IMR-90 (cell line): ENCODE data around the gene SH3BP5. TPM values are rescaled to one million over a fixed set of nuclear protein-coding genes. Genes with fewer than 3 reads are reported as not detected.

Source experiments
- ATAC-seq: fragments of 200-7000 bp; cut with Tn5 transposase; 2 replicates; pipeline ENCODE4 v1.9.1; 2020; ENCODE audit warnings: low read depth, mild to moderate bottlenecking, moderate library complexity
- BruUV-seq: library from RNA; stranded (reverse); fragments of 400-500 nt; replicated peaks from 2 replicates; lab custom pipeline; 2021; lab: Mats Ljungman, UMichigan
- CTCF ChIA-PET: fragments of 300-600 bp; formaldehyde crosslinking; extraction: SDS; loops from one replicate; lab custom pipeline; 2021; ENCODE audit warnings: antibody characterized with exemption; lab: Yijun Ruan, JAX
- POLR2A ChIA-PET: fragments of 300-600 bp; sonication (Branson Sonifier 250); formaldehyde crosslinking; loops from one replicate; lab custom pipeline; 2022; ENCODE audit warnings: antibody characterized with exemption; ENCODE audit not compliant: unreplicated experiment; lab: Charles Lee
- DNase-seq: peaks from one replicate; pipeline ENCODE4 v3.0.0; 2013
- H2AFZ ChIP-seq: replicated peaks from 2 replicates; pipeline ENCODE3; 2013; ENCODE audit warnings: low read length, mild to moderate bottlenecking; ENCODE audit not compliant: poor library complexity
- H2AK5ac ChIP-seq: 2 replicates; pipeline ENCODE4 v1.6.1; 2013; ENCODE audit warnings: low read depth, low read length, inconsistent platforms
- H2AK9ac ChIP-seq: replicated peaks from 2 replicates; pipeline ENCODE3; 2013; ENCODE audit warnings: mild to moderate bottlenecking, low read depth, low read length, moderate library complexity; ENCODE audit not compliant: poor library complexity
- H2BK120ac ChIP-seq: 2 replicates; pipeline ENCODE4 v1.6.1; 2013; ENCODE audit warnings: low read depth, low read length, inconsistent platforms
- H2BK15ac ChIP-seq: 3 replicates; pipeline ENCODE4 v1.6.1; 2013; ENCODE audit warnings: low read depth, low read length, inconsistent platforms
- H2BK20ac ChIP-seq: 2 replicates; pipeline ENCODE4 v1.6.1; 2013; ENCODE audit warnings: low read depth, mild to moderate bottlenecking, inconsistent platforms, low read length, moderate library complexity
- H2BK5ac ChIP-seq: 2 replicates; pipeline ENCODE4 v1.6.1; 2013; ENCODE audit warnings: mild to moderate bottlenecking, low read depth, low read length, inconsistent platforms; ENCODE audit not compliant: poor library complexity, severe bottlenecking
- H3K14ac ChIP-seq: replicated peaks from 2 replicates; pipeline ENCODE4 v1.6.1; 2013; ENCODE audit warnings: low read depth, low read length, inconsistent platforms
- H3K18ac ChIP-seq: 2 replicates; pipeline ENCODE4 v1.6.1; 2013; ENCODE audit warnings: low read depth, low read length, control low read depth
- H3K23ac ChIP-seq: 2 replicates; pipeline ENCODE4 v1.6.1; 2013; ENCODE audit warnings: low read depth, low read length, inconsistent platforms
- H3K27ac ChIP-seq: 2 replicates; pipeline ENCODE4 v1.5.1; 2013; ENCODE audit warnings: mild to moderate bottlenecking, control low read depth, low read length; ENCODE audit not compliant: insufficient read depth
- H3K27me3 ChIP-seq: 2 replicates; pipeline ENCODE4 v1.6.1; 2013; ENCODE audit warnings: low read length; ENCODE audit not compliant: control insufficient read depth, insufficient read depth
- H3K36me3 ChIP-seq: 2 replicates; pipeline ENCODE4 v1.6.1; 2013; ENCODE audit warnings: low read length, mixed read lengths; ENCODE audit not compliant: control insufficient read depth, insufficient read depth
- H3K4ac ChIP-seq: 2 replicates; pipeline ENCODE4 v1.6.1; 2013; ENCODE audit warnings: low read depth, low read length, inconsistent platforms
- H3K4me1 ChIP-seq: 2 replicates; pipeline ENCODE4 v1.6.1; 2013; ENCODE audit warnings: low read length, mixed read lengths; ENCODE audit not compliant: control insufficient read depth, insufficient read depth
- H3K4me2 ChIP-seq: 2 replicates; pipeline ENCODE4 v1.6.1; 2013; ENCODE audit warnings: low read depth, mild to moderate bottlenecking, control low read depth, low read length, moderate library complexity
- H3K4me3 ChIP-seq: 2 replicates; pipeline ENCODE4 v1.5.1; 2013; ENCODE audit warnings: low read depth, mild to moderate bottlenecking, control low read depth, low read length, moderate library complexity; ENCODE audit not compliant: insufficient read depth
- H3K56ac ChIP-seq: 2 replicates; pipeline ENCODE4 v1.6.1; 2013; ENCODE audit warnings: low read length, inconsistent platforms; ENCODE audit not compliant: insufficient read depth; ENCODE audit errors: extremely low read depth
- H3K79me1 ChIP-seq, 2 experiments: 2 replicates each; pipeline ENCODE4 v1.6.1; 2013; ENCODE audit warnings: low read length in 2 of 2, inconsistent platforms in 1 of 2, low read depth in 1 of 2
- H3K9ac ChIP-seq: 2 replicates; pipeline ENCODE4 v1.6.1; 2013; ENCODE audit warnings: low read depth, low read length, control low read depth
- H3K9me1 ChIP-seq: 2 replicates; pipeline ENCODE4 v1.6.1; 2013; ENCODE audit warnings: low read length, inconsistent platforms; ENCODE audit not compliant: insufficient read depth
- H3K9me3 ChIP-seq: 2 replicates; pipeline ENCODE4 v1.6.1; 2013; ENCODE audit warnings: low read length; ENCODE audit not compliant: control insufficient read depth, insufficient read depth
- H4K20me1 ChIP-seq: 2 replicates; pipeline ENCODE4 v1.6.1; 2013; ENCODE audit warnings: low read length, inconsistent platforms; ENCODE audit not compliant: insufficient read depth
- H4K5ac ChIP-seq: 2 replicates; pipeline ENCODE4 v1.6.1; 2013; ENCODE audit warnings: mild to moderate bottlenecking, low read depth, low read length, control low read depth
- H4K8ac ChIP-seq, 2 experiments: 2 replicates each; pipeline ENCODE4 v1.6.1; 2013; ENCODE audit warnings: low read depth in 2 of 2, low read length in 2 of 2, control low read depth in 1 of 2, inconsistent platforms in 1 of 2
- H4K91ac ChIP-seq: 2 replicates; pipeline ENCODE4 v1.6.1; 2013; ENCODE audit warnings: low read depth, low read length, inconsistent platforms; ENCODE audit not compliant: insufficient read depth
- CEBPB ChIP-seq: IDR thresholded peaks from 2 replicates; pipeline ENCODE4 v1.6.1; 2012; ENCODE audit warnings: low read depth, low read length, improper control_type of control experiment
- CHD1 ChIP-seq: IDR thresholded peaks from 2 replicates; pipeline ENCODE4 v1.6.1; 2012; ENCODE audit warnings: low read depth, low read length, improper control_type of control experiment
- CTCF ChIP-seq: conservative IDR thresholded peaks from 2 replicates; pipeline ENCODE4 v1.5.1; 2012; ENCODE audit warnings: mild to moderate bottlenecking, low read depth, low read length, improper control_type of control experiment
- ELK1 ChIP-seq: fragments of 150-350 bp; IDR thresholded peaks from 2 replicates; pipeline ENCODE4 v1.6.1; 2016; ENCODE audit warnings: low read depth, mild to moderate bottlenecking, low read length, moderate library complexity, borderline replicate concordance
- FOS ChIP-seq: fragments of 150-350 bp; IDR thresholded peaks from 2 replicates; pipeline ENCODE4 v1.6.1; 2016; ENCODE audit warnings: low read depth, low read length
- NFE2L2 ChIP-seq: fragments of 150-350 bp; IDR thresholded peaks from 2 replicates; pipeline ENCODE4 v1.6.1; 2016; ENCODE audit warnings: low read depth, mild to moderate bottlenecking, low read length
- RAD21 ChIP-seq: IDR thresholded peaks from 2 replicates; pipeline ENCODE4 v1.6.1; 2012; ENCODE audit warnings: low read length, improper control_type of control experiment
- WGBS, 2 experiments: methylation state at CpG; one replicate each; pipeline versions ENCODE4 v1.1.5 to v1.1.7; 2013; ENCODE audit warnings: missing lambda C conversion rate in 2 of 2; ENCODE audit not compliant: insufficient read length in 1 of 2; ENCODE audit errors: extremely low coverage in 2 of 2; 5-methylcytosine and 5-hydroxymethylcytosine counted together
- dilution Hi-C: fragments of 300-500 bp; cut with HindIII; formaldehyde crosslinking; loops from one replicate; pipeline ENCODE4 v1.14.3; 2018; ENCODE audit warnings: low sequenced_read_pairs; ENCODE audit not compliant: unreplicated experiment
- in situ Hi-C: fragments of 300-500 bp; cut with MboI; formaldehyde crosslinking; loops from 3 replicates; pipeline ENCODE4 v1.14.3; 2019; ENCODE audit warnings: low sequenced_read_pairs, inconsistent platforms, mixed read lengths
- intact Hi-C: fragments of 100-400 bp; cut with micrococcal nuclease; formaldehyde crosslinking; loops from 2 replicates; pipeline ENCODE4 v1.10.0; 2022
- polyA plus RNA-seq, 3 experiments: library from polyadenylated mRNA; depleted of rRNA; stranded (reverse); fragments of >200 nt; gene quantifications; 2 replicates each; pipeline ENCODE4 v1.2.3, GENCODE V29; 2012; ENCODE audit warnings: low replicate concordance in 1 of 3
- total RNA-seq: library from RNA; depleted of rRNA; stranded (reverse); fragments of >200 nt; gene quantifications from 2 replicates; pipeline ENCODE4 v1.2.3, GENCODE V29; 2012

The SH3BP5 gene
- total and polyA plus RNA-seq, 2 of the 4 experiments (the other 2 are of a cell fraction), result 14.0 to 23.5 TPM

DNA sequence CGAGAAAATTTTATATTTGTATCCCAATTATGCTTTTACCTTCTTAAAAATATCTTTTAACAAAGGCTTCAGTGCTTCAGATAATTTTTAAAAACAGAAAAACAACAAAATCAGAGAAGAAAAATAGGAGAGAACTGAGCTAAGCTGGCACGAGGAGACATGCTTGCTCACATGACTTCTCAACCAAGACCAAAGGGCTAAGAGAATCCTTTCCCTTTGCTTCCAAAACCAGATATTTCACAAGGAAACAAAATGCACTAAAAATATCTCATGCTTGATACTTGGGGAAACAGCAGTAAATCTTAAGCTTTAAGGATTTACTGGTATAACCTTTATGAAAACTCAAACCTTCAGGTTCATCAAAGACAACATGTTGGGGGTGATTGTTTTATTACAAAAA is 67.9 kb downstream of the SH3BP5 start:
- H3K4me3 ChIP-seq, result no peak overlapping the region
- H2AFZ ChIP-seq, result no peak overlapping the region
- H2BK20ac ChIP-seq, result no peak overlapping the region
- no TSS peak for BruUV-seq
- peaks cover 6% of the 10 kb centered on the region; the same call in 1 of the 2 replicates for H3K36me3 ChIP-seq
- ChIA-PET CTCF (interaction anchor here (0.7 kb wide), 1 partner anchor 114 kb away, joined by 3 read pairs; no protein-coding TSS in a partner anchor), POLR2A (no interaction called here)
- H3K27ac ChIP-seq, result no peak overlapping the region
- no peak overlapping the region for H3K56ac ChIP-seq
- H3K79me1 ChIP-seq, result peaks cover 0 to 2% of the 10 kb centered on the region in 2 experiments; a peak in 1 of 4 replicates
- no peak for ATAC-seq
- H3K4me1 ChIP-seq, result peaks cover 5% of the 10 kb centered on the region; the same call in 1 of the 2 replicates
- in situ Hi-C loops, result no loop called here
- no peaks in the 10 kb centered on the region for H3K9me3 ChIP-seq
- H4K20me1 ChIP-seq, result no peaks in the 10 kb centered on the region
- no peak overlapping the region for H2AK5ac ChIP-seq
- intact Hi-C loops, result no loop called here
- no peak overlapping the region for H4K91ac ChIP-seq
- H4K5ac ChIP-seq, result no peak overlapping the region
- no peak for DNase-seq
- no peak overlapping the region for H3K4me2 ChIP-seq
- peaks cover 3% of the 10 kb centered on the region; the same call in 1 of the 2 replicates for H3K9me1 ChIP-seq
- H2BK5ac ChIP-seq, result no peak overlapping the region
- no peak overlapping the region for H2BK15ac ChIP-seq
- H3K9ac ChIP-seq, result no peak overlapping the region
- dilution Hi-C loops, result no loop called here
- TF ChIP-seq FOS, result no peak
- TF ChIP-seq CEBPB, result no peak
- no peak for TF ChIP-seq CTCF
- no peak for TF ChIP-seq ELK1
- TF ChIP-seq NFE2L2, result no peak
- no peak for TF ChIP-seq CHD1
- TF ChIP-seq RAD21, result no peak
- no peak overlapping the region for H3K14ac ChIP-seq
- no peak overlapping the region for H3K23ac ChIP-seq
- no peak overlapping the region for H2AK9ac ChIP-seq
- no CpG with 5 or more reads among the region's 2 CpGs for WGBS, 2 experiments
- H3K4ac ChIP-seq, result no peak overlapping the region
- no peaks in the 10 kb centered on the region for H3K27me3 ChIP-seq
- H4K8ac ChIP-seq, result no peak overlapping the region
- no peak overlapping the region for H3K18ac ChIP-seq
- H2BK120ac ChIP-seq, result no peak overlapping the region
